ENCODE data around the gene TMEM239.
A peak's percentile ranks its signal among the peaks of the same experiment; 100 is the strongest.
"Not testable (repeated sequence)": the region's sequence is repeated elsewhere in the genome, so short reads cannot be mapped to it uniquely, and the experiment has no call there.

TMEM239 gene

DNA sequence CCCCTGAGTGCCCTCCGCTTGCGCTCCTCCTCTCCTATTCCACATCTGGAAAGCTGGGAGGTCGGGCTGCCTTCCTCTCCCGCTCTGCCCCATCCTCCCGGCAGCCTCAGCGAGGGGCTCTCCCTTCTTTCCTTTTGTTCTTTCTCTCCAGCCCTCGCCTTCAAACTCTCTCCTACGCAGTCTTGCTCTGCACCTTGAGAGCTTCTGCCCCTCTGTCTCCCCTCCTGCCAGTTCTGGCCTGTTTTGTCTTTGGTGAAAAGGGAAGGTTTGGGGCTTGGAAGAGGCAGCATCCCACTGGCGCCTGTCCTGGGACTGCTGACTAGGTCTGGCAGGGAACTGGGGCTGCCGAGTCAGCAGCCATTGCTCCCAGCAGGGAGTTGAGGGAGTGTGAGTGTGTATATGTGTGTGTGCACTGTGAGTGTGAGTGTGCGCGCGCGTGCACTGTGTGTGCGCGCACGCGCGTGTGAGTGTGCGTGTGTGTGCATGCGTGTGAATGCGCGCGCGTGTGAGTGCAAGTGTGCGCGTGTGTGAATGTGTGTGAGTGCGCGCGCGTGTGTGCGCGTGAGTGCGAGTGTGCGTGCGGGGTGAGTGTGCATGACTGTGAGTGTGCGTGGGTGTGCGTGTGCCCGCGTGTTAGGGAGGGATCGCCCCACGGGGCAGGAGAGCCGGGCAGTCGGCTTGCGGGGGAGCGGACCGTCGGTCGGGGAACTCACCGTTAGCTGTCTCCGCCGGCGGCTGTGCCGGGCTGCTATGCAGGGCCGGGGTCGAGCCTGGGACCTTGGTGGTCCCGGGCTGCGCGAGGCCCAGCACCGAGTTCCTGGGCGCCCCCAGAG, 16.3 kb upstream of the TMEM239 start:
- DNase-seq (ENCODE audit: low read depth) = no peak

DNA sequence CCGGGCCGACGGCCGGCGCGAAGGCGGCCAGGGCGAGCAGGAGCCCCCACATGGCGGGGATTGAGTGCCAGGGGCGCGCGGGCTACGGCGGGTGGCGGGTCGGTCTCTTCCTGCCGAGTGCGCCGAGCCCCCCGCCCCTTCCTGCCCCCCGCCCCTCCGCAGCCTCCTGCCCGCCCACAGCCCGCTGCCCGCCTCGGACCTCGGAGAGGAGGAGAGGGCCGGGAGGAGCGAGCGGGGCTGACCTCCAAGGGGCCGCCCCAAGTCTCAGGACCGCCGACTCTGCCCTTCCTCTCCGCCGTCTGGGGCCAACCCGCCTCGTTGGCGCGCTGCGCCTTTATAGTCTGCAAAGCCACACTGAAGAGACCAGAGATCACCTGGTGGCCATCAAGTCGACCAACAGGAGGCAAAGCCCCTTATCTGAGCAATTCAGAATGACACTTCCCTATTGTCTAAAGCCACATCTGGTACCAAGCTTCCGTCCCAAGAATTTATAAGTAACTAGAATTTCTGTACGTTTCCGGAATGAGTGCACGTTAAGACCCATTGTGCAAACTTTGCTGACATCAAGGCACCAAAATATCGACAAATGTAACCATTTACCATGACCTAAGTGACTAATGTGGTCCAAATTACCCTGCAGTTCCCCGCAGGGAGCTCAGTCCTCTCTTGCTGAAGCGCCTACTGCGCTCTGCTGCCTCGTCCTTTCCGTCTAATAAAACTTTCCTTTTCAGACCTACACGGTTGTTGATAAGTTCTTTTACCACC, 15.5 kb upstream of the TMEM239 start, which contains the start of gene CPXM1:
TSS of gene CPXM1 (minus strand) at position 107 of the 765 bp plus-strand sequence. CDS start at position 52, 55 bp downstream.
- no peak for DNase-seq (ENCODE audit: low read depth)

DNA sequence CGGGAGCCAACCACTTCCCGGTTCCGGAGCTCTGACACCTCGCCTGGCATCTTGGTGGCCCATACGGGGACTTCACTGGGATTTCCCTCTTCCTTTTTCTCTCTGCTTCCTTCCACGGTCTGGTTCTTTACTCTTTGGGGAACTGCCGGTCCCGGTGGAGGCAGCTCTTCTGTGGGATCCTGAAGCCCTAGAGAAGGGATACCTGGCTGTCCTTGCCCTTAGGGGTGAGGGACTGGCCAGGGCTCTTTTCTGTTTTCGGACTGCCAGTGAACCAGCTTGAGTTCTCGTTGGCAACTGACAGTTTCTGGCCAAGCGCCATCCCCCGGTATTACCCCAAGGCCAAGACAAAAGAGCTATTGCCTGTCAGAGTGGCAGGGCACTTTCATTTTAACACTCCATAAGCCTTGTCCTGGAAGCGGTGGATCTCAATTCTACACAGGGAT, 14.9 kb upstream of the TMEM239 start:
- no peak for DNase-seq (ENCODE audit: low read depth)

DNA sequence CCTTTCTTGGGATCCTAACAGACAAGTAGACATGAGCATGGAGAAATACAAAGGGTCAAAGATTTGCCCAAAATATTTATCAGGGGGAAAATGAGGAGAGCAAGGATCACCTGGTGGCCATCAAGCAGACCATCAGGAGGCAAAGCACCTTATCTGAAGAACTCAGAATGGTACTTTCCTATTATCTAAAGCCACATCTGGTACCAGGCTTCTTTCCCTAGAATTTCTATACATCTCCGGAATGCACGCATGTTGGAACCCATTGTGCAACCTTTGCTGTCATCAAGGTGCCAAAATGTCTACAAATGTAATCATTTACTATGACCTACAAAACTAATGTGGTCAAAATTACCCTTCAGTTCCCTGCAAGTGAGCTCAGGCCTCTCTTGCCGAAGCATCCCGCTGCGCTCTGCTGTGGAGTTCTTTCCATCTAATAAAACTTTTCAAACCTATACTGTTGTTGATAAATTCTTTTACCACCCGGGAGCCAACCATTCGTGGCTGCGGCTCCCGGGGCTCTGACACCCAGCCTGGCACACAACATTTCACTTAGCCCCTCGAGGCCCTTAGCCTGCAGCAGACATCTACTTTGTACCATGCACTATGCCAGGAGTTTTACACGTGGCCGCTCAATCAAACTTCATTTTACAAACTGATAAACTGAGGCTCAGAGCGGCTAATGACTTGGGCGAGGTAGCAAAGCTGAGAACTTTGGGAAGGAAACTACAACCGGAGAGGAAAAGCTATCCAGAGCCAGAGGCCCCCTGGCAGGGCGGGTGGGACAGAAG, 11.9 kb upstream of the TMEM239 start:
- no peak for DNase-seq (ENCODE audit: low read depth)

DNA sequence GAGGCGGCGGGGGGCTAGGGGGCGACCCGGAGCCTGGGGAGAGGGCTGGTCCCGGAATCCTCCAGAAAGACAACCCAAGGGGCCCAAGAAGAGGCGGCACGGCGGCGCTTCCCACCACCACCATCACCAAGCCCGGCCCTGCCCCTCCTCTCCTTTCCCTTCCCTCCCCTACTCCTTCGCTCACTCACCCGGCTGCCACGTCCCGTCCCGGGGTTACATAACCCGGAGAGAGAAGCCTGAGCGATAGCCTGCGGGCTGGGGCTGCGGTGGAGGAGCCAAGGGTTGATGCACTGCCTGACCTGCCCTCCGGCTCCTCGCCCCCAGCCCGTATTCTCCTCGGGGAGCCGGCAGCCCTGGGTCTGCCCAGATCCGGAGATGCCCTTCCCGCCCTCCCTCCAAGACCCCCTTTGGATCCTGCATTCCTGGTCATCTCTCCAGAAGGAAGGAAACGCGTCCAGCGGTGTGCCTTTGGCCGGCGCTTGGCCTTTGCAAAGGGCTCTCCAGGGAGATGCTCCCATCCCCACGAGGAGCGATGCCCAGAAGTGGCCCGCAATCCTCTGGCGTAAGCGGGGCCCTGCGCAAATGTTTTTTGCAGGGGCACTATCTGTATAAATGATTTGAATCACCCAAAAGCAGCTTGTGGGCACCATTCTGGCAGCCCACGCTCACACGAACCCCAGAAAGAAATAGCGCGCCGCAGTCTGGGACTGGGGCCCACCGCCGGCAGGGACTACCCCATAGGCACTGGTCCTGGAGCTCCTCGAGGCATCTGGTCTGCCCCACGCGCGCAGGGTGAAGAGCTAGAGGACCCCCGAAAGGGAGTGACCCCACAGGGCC, 11.1 kb upstream of the TMEM239 start:
- DNase-seq (ENCODE audit: low read depth) = no peak

DNA sequence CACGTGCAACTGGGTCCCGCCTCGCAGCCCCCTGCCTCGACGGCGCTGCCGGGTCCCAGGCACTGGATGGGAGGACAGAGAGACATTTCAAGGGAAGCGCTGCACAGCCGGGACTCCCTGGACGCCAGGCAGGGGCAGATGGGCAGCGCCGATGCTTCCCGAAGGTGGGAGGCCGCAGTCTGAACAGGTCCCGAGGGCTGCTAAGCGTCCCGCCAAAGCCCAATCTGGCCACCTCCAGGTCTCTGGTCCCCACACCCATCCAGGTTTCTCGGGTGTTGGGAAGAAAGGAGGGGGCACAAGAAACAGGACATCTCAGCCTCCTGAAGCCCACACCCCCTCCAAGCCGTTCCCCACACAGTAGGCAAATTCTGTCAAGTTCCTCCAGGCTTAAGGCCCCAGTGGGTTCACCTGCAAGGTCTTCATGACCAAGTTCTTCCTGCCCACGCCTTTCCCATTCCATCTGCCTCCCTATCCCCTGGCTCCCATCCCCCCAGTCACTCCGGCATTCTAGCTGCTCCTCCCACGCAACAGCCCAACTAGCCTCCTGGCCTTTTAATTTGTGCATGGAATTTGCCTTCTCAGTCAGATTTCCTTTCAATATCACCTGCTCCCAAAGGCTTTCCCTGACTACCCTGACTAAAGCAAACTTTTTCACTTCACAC, 10.3 kb upstream of the TMEM239 start:
- no peak for DNase-seq (ENCODE audit: low read depth)

DNA sequence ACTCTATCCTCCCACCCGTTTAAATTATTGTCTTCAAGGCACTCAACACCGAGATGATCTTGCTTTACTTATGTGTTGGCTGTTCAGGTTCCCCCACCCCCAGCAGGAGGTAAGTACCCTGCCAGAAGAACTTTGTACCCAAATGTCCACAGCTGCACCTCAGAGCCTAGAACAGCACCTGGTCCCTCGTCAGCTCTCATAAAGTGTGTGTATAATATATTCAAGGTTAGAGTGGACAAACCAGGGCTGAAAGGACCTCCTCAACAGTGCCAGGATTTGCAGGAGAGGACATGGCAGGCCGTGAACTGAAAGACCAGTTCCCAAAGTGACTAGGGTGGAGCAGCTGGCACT, 9.8 kb upstream of the TMEM239 start:
- no peak for DNase-seq (ENCODE audit: low read depth)

DNA sequence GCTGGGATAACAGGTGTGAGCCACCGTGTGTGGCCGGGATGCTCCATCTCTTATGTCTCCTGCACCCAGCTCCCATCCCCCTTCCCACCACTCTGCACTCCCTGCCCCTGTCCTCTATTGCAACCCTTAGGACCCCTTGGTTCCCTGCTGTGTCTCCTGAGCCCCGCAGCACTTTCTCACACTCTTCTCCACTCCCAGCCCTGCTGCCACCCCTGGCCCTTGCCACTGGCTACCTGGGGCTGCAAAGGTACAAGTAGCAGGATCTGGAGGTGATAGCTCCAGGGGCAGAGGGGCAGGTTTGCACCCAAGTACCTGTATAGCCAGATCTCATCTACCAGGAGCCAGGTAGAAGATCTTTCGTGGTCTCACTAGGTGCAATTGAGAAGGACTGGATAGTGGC, 9.1 kb upstream of the TMEM239 start:
- no peak for DNase-seq (ENCODE audit: low read depth)

DNA sequence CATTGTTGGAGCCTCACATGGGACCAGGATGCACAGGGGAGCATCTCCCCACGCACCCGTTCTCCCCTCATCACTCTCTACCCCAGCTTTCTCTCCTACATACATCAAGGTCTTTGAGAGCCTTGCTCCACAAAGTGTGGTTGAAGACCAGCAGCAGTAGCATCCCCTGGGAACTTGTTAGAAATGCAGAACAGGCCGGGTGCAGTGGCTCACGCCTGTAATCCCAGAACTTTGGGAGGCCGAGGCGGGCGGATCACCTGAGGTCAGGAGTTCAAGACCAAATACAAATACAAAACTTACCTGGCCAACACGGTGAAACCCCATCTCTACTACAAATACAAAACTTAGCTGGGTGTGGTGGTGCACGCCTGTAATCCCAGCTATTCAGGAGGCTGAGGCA, 8.2 kb upstream of the TMEM239 start:
- DNase-seq (ENCODE audit: low read depth) = not testable (repeated sequence)

DNA sequence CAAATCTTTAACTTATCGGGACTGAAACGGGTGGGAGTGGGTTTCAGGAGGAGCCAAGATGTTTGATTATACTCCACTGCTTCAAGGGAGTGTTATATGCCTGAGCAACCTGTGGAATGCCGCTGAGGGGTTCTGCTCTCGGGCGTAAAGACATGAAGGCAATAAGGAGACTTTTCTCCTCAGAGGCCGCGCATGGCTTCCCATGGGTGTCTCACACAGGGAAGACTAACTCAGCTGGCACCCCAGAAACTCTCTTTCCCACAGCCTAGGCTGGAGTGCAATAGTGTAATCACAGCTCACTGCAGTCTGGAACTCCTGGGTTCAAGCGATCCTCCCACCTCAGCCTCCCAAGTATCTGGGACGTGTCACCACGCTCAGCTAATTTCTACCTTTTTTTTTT, 6.5 kb upstream of the TMEM239 start:
- DNase-seq (ENCODE audit: low read depth) = no peak

DNA sequence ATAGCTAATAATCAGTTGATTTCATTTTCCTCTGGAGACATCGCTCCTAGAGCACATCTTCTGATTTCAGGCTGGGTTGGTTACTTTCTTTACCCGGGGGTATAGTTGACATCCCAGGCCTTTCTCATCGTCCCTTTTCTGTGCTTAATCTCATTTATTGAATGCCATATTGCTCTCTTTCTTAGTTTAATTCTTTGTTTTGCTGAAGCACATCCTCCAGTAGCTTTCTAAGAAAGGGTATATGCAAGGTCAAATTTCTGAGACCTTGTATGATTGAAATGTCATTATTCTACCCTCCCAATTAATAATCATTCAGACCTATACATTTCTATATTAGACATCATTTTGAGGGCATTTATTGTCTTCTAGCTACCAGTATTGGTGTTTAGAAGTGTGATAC, 4.0 kb upstream of the TMEM239 start:
- no peak for DNase-seq (ENCODE audit: low read depth)

DNA sequence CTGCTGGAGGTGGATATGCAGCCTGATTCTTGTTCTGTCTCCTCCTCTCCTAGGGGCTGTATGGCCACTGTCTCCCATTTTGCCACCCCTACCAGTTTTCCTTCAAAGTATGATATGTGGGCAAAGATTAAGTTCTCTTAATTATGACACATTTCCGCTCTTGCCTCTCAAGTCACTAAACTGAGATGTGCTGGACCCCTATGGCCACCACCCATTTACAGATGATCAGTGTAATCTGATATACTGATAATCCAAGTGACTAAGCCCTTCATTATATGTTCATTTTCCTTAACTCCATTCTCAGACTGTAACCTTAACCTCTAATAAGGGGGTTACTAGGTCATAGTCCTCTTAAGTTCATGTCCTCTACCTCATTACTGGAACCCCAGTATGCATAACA, 2.1 kb upstream of the TMEM239 start:
- DNase-seq (ENCODE audit: low read depth) = no peak

DNA sequence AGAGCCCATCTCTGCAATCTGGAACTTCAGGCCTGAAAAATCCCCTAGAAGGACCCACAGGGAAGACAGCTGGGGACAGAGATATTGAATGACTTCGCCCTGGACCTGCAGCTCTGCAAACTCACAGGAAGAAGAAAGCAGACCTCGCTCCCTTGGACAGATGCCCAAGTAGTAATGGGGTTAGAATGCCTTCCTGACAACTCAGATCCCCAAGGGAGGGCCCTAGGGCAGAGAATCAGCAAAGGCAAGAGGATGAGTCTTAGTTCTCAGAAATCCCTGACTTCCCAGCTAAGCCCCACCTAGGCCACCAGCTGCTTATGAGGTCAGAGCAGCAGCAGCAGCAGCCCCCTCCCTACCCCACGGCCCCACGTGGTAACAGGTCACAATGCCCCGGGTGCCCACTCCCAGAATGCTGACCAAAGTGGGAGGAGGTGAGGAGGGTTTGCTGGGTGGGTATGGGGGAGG, 1.5 kb upstream of the TMEM239 start, which contains the start of gene C20orf141:
TSS of gene C20orf141 (plus strand) at position 401 of the 465 bp plus-strand sequence. CDS start 198 bp downstream, outside the sequence.
- DNase-seq (ENCODE audit: low read depth) = peak; percentile 99

DNA sequence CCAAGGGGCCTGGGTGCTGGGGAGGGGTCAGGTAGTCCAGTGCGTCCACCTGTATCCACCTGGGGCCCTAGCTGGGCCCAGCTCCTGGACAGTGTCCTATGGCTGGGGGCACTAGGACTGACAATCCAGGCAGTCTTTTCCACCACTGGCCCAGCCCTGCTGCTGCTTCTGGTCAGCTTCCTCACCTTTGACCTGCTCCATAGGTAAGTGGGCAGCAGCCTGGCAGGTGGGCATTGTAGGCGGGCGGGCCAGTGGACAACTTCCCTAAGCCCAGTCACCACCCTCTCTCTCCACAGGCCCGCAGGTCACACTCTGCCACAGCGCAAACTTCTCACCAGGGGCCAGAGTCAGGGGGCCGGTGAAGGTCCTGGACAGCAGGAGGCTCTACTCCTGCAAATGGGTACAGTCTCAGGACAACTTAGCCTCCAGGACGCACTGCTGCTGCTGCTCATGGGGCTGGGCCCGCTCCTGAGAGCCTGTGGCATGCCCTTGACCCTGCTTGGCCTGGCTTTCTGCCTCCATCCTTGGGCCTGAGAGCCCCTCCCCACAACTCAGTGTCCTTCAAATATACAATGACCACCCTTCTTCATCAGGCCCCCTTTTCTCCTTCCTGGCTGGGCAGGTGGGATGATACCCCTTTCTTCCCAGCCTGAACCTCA, 793 bp upstream of the TMEM239 start:
- no peak for DNase-seq (ENCODE audit: low read depth)

DNA sequence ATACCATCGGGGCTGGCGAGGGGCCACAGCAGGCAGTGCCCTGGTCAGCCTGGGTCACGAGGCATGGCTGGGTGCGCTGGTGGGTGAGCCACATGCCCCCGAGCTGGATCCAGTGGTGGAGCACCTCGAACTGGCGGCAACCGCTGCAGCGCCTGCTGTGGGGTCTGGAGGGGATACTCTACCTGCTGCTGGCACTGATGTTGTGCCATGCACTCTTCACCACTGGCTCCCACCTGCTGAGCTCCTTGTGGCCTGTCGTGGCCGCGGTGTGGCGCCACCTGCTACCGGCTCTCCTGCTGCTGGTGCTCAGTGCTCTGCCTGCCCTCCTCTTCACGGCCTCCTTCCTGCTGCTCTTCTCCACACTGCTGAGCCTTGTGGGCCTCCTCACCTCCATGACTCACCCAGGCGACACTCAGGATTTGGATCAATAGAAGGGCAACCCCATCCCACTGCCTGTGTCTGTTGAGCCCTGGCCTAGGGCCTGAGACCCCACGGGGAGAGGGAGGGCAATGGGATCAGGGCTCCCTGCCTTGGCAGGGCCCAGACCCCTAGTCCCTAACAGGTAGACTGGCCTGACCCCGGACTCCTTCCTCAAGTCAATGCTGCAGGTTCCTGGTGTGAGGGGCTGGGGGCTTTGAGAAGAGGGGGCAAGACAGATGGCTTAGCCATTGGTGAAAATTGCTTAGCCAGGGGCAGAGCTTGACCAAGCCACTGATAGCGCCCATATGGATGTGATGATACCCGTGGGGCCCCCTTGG, 598 bp downstream of the TMEM239 start:
- no peak for DNase-seq (ENCODE audit: low read depth)

DNA sequence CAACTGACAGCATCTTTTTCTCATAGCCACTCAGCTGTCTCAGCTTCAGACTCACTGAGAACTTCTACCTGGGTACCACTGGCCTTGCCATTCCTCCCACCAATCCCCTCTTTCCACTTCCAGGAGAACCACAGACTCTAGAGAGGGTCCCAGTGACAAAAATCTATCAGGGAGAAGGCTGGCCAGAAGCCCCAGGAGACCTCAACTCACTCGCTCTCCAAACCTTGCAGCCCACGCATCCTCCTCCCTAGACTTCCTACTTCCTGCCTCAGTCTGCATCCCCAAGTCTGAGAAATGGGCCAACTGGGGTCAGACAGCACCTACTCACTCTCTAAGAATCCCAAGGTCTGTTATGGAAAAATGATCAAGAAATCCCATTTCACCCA, 1.2 kb downstream of the TMEM239 start:
- DNase-seq (ENCODE audit: low read depth) = no peak

DNA sequence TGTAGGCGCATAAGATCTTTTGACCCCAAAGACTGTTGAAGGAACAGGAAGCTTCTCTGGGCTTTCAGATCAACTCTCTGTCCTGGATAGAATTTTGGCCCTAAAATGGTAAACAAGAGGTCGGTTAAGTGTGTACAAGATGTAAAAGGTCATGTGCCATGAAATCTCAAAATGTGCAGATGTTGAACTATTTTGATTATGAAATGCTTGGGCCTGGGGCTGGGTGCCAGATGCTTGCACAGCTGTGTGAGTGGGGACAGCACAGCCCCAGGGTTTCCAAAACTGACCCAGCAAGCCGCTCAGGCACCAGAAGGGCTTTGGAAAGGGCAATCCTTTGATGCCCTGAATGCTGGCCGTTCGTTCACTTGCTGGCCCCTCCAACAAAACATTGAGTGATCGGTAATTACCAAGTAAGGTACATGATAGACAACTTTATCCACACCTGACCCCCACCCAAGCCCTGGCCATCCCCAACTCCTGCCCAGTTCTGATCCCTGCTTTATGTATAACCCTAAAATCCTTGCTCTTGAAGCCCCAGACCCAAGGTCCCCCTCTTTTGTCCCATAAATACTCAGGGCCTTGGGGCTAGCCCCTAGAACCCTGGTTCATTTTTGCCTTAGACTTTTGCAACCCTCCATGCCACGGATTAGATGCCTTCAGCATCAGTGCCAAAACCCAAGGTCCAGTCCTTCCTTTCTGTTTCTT, 1.9 kb downstream of the TMEM239 start:
- no peak for DNase-seq (ENCODE audit: low read depth)

DNA sequence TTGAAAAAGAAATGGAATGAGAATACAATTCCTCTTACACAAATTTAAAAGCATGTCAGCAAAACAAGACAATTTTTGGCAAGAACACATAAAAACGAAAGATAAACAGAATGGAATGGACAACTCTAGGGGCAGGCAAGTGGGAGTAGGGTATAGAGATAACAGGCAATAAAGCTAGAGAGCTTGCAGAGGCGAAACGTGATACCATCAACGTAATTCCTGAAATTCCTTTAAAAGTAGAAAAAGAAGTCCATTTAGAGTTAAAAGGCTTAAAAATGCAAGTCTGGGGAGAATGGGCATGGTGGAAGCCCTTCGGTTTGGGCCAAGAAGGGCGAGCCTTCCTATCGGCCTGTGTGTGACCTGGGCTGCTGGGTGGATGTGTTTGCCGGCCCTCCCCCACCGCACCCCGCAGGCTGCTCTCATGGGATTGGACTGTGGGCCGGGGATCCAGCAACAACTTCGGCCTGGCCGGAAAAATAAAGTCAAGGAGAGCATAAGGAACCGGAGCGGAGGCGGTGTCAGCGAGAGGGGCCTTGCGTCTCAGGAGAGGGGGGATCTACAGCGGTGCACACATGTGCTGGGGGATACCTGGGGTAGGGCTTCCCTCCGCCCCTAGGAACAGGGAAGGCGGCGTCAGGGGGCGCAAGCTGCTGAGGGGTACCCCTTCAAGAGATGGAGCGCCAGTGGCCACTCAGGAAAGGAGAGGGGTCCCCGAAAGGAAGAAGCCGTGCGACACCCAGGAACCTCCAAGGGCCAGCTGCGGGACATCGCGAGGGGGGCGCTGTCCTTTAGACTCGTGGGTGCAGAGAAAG, 4.1 kb downstream of the TMEM239 start:
- no peak for DNase-seq (ENCODE audit: low read depth)

Data from HS-5 (cell line).